SK-N-MC (cell line): ENCODE data around the gene PIK3R1.

Experiments
- DNase-seq: peaks from one replicate; pipeline ENCODE4 v3.0.0-alpha.2; 2011; ENCODE audit warnings: low read depth, low spot score
- H3K27ac ChIP-seq: fragments of 200-600 bp; sonication (generic); 2 replicates; pipeline ENCODE4 v1.5.1; 2016; ENCODE audit warnings: mixed run types
- H3K36me3 ChIP-seq: fragments of 200-600 bp; sonication (generic); 2 replicates; pipeline ENCODE4 v1.6.1; 2017; ENCODE audit warnings: antibody characterized with exemption, low read length, mixed read lengths; ENCODE audit not compliant: insufficient read depth
- H3K4me3 ChIP-seq: fragments of 200-600 bp; sonication (generic); 2 replicates; pipeline ENCODE4 v1.5.1; 2016
- H3K9ac ChIP-seq: fragments of 200-600 bp; sonication (generic); 2 replicates; pipeline ENCODE4 v1.8.0; 2017; ENCODE audit warnings: mixed run types, mixed read lengths; ENCODE audit not compliant: insufficient read length
- H3K9me3 ChIP-seq: fragments of 200-600 bp; sonication (generic); 2 replicates; pipeline ENCODE4 v1.6.1; 2017; ENCODE audit warnings: low read depth, mild to moderate bottlenecking, antibody characterized with exemption, low read length, moderate library complexity, mixed read lengths
- EZH2 ChIP-seq: fragments of 200-600 bp; sonication (generic); IDR thresholded peaks from one replicate; pipeline ENCODE4 v1.6.1; 2017; ENCODE audit warnings: antibody characterized with exemption
- FOXP2 ChIP-seq: optimal IDR thresholded peaks from 2 replicates; pipeline ENCODE3; 2011; ENCODE audit warnings: mild to moderate bottlenecking, moderate library complexity; ENCODE audit not compliant: insufficient read depth; ENCODE audit errors: extremely low read length, control extremely low read depth
- POLR2AphosphoS5 ChIP-seq: IDR thresholded peaks from 2 replicates; pipeline ENCODE4 v1.6.1; 2012; ENCODE audit warnings: mild to moderate bottlenecking, low read depth, low read length, borderline replicate concordance

Gene PIK3R1

GRCh38 chr5:68253624-68254585, 38.3 kb downstream of the PIK3R1 start:
- Histone ChIP-seq H3K4me3 (peak overlapping the region; percentile 56), H3K36me3 (peaks cover 6% of the 10 kb centered on the region; the same call in 1 of the 2 replicates), H3K27ac (peak overlapping the region; percentile 95), H3K9me3 (no peaks in the 10 kb centered on the region), H3K9ac (peak overlapping the region; percentile 70)
- TF ChIP-seq EZH2 (no peak), FOXP2 (no peak), POLR2AphosphoS5 (peak; percentile 38; the same call in 1 of the 2 replicates)
- DNase-seq, result peak; percentile 89

- peaks cover 6% of the 10 kb centered on the region; the same call in 1 of the 2 replicates for H3K36me3 ChIP-seq
- TF ChIP-seq POLR2AphosphoS5 (no peak), FOXP2 (no peak), EZH2 (no peak)
- no peaks in the 10 kb centered on the region for H3K9me3 ChIP-seq
- DNase-seq, result no peak
- H3K9ac ChIP-seq, result no peak overlapping the region
- H3K4me3 ChIP-seq, result peak overlapping the region; percentile 56
- H3K27ac ChIP-seq, result peak overlapping the region; percentile 95
These were observed 39.3 kb downstream of the PIK3R1 start for GRCh38 chr5:68254810-68255209.

- peak overlapping the region; percentile 21 for H3K9ac ChIP-seq
- DNase-seq, result no peak
- H3K27ac ChIP-seq, result peak overlapping the region; percentile 95
- H3K36me3 ChIP-seq, result peaks cover 6% of the 10 kb centered on the region; the same call in 1 of the 2 replicates
- H3K9me3 ChIP-seq, result no peaks in the 10 kb centered on the region
- peak overlapping the region; percentile 56 for H3K4me3 ChIP-seq
- TF ChIP-seq POLR2AphosphoS5, result no peak
- TF ChIP-seq FOXP2, result no peak
- TF ChIP-seq EZH2, result no peak
These were observed 40.0 kb downstream of the PIK3R1 start for GRCh38 chr5:68255305-68256120.

GRCh38 chr5:68257210-68257609, 41.7 kb downstream of the PIK3R1 start:
- Histone ChIP-seq H3K9ac (no peak overlapping the region), H3K27ac (peak overlapping the region; percentile 48), H3K36me3 (peaks cover 9% of the 10 kb centered on the region; the same call in 1 of the 2 replicates), H3K4me3 (peak overlapping the region; percentile 13; the same call in 1 of the 2 replicates), H3K9me3 (no peaks in the 10 kb centered on the region)
- DNase-seq, result no peak
- TF ChIP-seq EZH2, result no peak
- TF ChIP-seq POLR2AphosphoS5, result no peak
- TF ChIP-seq FOXP2, result no peak

GRCh38 chr5:68258531-68258930, 43.0 kb downstream of the PIK3R1 start:
- DNase-seq, result no peak
- H3K27ac ChIP-seq, result no peak overlapping the region
- peaks cover 9% of the 10 kb centered on the region; the same call in 1 of the 2 replicates for H3K36me3 ChIP-seq
- no peak overlapping the region for H3K4me3 ChIP-seq
- H3K9ac ChIP-seq, result no peak overlapping the region
- TF ChIP-seq FOXP2 (no peak), EZH2 (no peak), POLR2AphosphoS5 (no peak)
- H3K9me3 ChIP-seq, result no peaks in the 10 kb centered on the region

GRCh38 chr5:68259700-68260099, 44.1 kb downstream of the PIK3R1 start:
- Histone ChIP-seq H3K9ac (no peak overlapping the region), H3K27ac (no peak overlapping the region), H3K9me3 (no peaks in the 10 kb centered on the region), H3K4me3 (no peak overlapping the region), H3K36me3 (peaks cover 20% of the 10 kb centered on the region)
- no peak for TF ChIP-seq POLR2AphosphoS5
- TF ChIP-seq FOXP2, result no peak
- TF ChIP-seq EZH2, result no peak
- DNase-seq, result no peak

- no peaks in the 10 kb centered on the region for H3K9me3 ChIP-seq
- H3K27ac ChIP-seq, result peak overlapping the region; percentile 49; the same call in 1 of the 2 replicates
- no peak overlapping the region for H3K9ac ChIP-seq
- no peak for TF ChIP-seq POLR2AphosphoS5
- TF ChIP-seq EZH2, result no peak
- TF ChIP-seq FOXP2, result no peak
- H3K36me3 ChIP-seq, result peaks cover 27% of the 10 kb centered on the region
- no peak overlapping the region for H3K4me3 ChIP-seq
- DNase-seq, result no peak
These were observed 44.9 kb downstream of the PIK3R1 start for GRCh38 chr5:68260467-68260866.

GRCh38 chr5:68261169-68261568, 45.6 kb downstream of the PIK3R1 start:
- TF ChIP-seq EZH2 (no peak), FOXP2 (no peak), POLR2AphosphoS5 (no peak)
- Histone ChIP-seq H3K27ac (peak overlapping the region; percentile 49), H3K36me3 (peaks cover 28% of the 10 kb centered on the region), H3K4me3 (no peak overlapping the region), H3K9me3 (no peaks in the 10 kb centered on the region), H3K9ac (no peak overlapping the region)
- DNase-seq, result no peak
